GM18519 (cell line): ENCODE measurements around the gene KLHDC8B.

Experiments used
- ATAC-seq: cut with Tn5 transposase; IDR thresholded peaks from one replicate; pipeline ENCODE4 v1.9.1; 2021; ENCODE audit warnings: mild to moderate bottlenecking, moderate library complexity; ENCODE audit not compliant: unreplicated experiment, low FRiP score

The KLHDC8B gene

GRCh38 chr3:49158103-49158709 is 13.2 kb upstream of the KLHDC8B start:
- ATAC-seq: no peak

GRCh38 chr3:49158792-49159191 is 12.6 kb upstream of the KLHDC8B start:
- ATAC-seq: no peak

GRCh38 chr3:49161197-49161596 is 10.2 kb upstream of the KLHDC8B start:
- no peak for ATAC-seq

GRCh38 chr3:49161808-49162530 is 9.4 kb upstream of the KLHDC8B start:
- no peak for ATAC-seq

GRCh38 chr3:49162751-49163419 is 8.5 kb upstream of the KLHDC8B start:
- ATAC-seq: no peak

GRCh38 chr3:49163609-49164008 is 7.8 kb upstream of the KLHDC8B start:
- ATAC-seq: no peak

- ATAC-seq: no peak
Observed at GRCh38 chr3:49164983-49165720, 6.2 kb upstream of the KLHDC8B start.

- no peak for ATAC-seq
Observed at GRCh38 chr3:49165771-49166751, 5.3 kb upstream of the KLHDC8B start, which contains the start of gene CCDC71. TSS of gene CCDC71 (minus strand) at chr3:49166331. CDS start at chr3:49164208, 2,123 bp downstream.

- ATAC-seq: no peak
Observed at GRCh38 chr3:49166752-49167556, 4.4 kb upstream of the KLHDC8B start.

GRCh38 chr3:49170744-49171118 is 667 bp upstream of the KLHDC8B start:
- no peak for ATAC-seq

- ATAC-seq: no peak
Observed at GRCh38 chr3:49171775-49172500, 540 bp downstream of the KLHDC8B start.

- ATAC-seq: no peak
Observed at GRCh38 chr3:49172551-49173041, 1.2 kb downstream of the KLHDC8B start.

GRCh38 chr3:49173116-49173791 is 1.9 kb downstream of the KLHDC8B start:
- no peak for ATAC-seq

GRCh38 chr3:49173792-49174170 is 2.4 kb downstream of the KLHDC8B start:
- ATAC-seq: no peak

- no peak for ATAC-seq
Observed at GRCh38 chr3:49174397-49174985, 3.1 kb downstream of the KLHDC8B start.

GRCh38 chr3:49175530-49175929 is 4.1 kb downstream of the KLHDC8B start:
- ATAC-seq: no peak

GRCh38 chr3:49177073-49177472 is 5.7 kb downstream of the KLHDC8B start:
- ATAC-seq: no peak
